ENCODE data around the gene LMCD1.

- no peak for TF ChIP-seq CTCF (conservative IDR thresholded peaks at IDR 0.05; ENCODE audit: low read length)
- TF ChIP-seq EZH2phosphoT487 (IDR thresholded peaks at IDR 0.05; ENCODE audit: borderline replicate concordance, low read depth, low read length) = no peak
Measured at GRCh38 chr3:8466526-8466925, 35.1 kb upstream of the LMCD1 start.
